ENCODE measurements around the gene TECPR1.

GRCh38 chr7:98217623-98218582 is 34.1 kb downstream of the TECPR1 start:
- TF ChIP-seq CTCF (IDR thresholded peaks at IDR 0.05) (no peak), POLR2A (IDR thresholded peaks at IDR 0.05) (no peak)

Data from testis (tissue), 2 donors.